AG10803 (cell line): Measurements from ENCODE around the gene AOPEP.

Source experiments
- DNase-seq: peaks from one replicate; pipeline ENCODE4 v3.0.0; 2010; ENCODE audit warnings: low read depth
- H3K4me3 ChIP-seq: 2 replicates; pipeline ENCODE4 v1.5.1; 2011; ENCODE audit warnings: mild to moderate bottlenecking, low read length, control low read depth
- CTCF ChIP-seq: conservative IDR thresholded peaks from 2 replicates; pipeline ENCODE4 v1.5.1; 2011; ENCODE audit warnings: mild to moderate bottlenecking, low read length, control low read depth, inconsistent platforms

AOPEP gene

DNA sequence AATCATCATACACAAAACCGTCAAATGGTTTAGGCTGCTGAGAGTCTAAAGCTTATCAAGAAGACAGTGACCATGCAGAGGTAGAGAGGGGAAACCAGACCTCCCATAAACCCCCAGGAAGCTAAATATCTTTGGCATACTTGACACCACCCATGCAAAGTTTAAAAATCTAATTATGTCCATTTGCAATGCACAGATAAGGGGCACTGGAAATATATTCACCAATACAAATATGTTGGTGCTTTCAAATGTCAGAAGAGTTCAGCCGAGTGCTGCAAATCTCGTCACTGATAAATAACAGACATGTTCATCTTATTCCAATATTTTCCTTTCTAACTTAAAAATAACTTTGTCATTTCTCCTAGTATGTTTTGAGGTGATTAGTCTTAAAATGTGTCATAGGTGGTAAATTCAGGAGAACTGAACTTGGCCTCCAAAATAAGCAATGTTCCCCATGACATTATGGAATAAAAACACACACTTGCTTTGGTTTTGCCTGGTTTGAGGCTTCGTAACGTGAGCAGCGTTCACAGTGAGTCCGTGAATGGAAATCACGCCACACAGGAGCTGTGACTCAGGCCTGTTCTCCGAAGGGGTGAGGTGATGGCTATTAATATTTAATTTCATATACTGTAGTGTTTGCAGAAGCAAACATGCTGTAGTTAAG lies 182.2 kb downstream of the AOPEP start:
- H3K4me3 ChIP-seq = no peak overlapping the region
- DNase-seq = no peak
- no peak for TF ChIP-seq CTCF

- TF ChIP-seq CTCF = no peak
- H3K4me3 ChIP-seq = no peak overlapping the region
- DNase-seq = no peak
Observed at GRCh38 chr9:94909250-94909894, 182.9 kb downstream of the AOPEP start.

GRCh38 chr9:94909965-94910730 lies 183.6 kb downstream of the AOPEP start:
- DNase-seq = no peak
- no peak overlapping the region for H3K4me3 ChIP-seq
- TF ChIP-seq CTCF = no peak

GRCh38 chr9:94911211-94911610 lies 184.7 kb downstream of the AOPEP start:
- TF ChIP-seq CTCF = no peak
- H3K4me3 ChIP-seq = no peak overlapping the region
- DNase-seq = no peak

DNA sequence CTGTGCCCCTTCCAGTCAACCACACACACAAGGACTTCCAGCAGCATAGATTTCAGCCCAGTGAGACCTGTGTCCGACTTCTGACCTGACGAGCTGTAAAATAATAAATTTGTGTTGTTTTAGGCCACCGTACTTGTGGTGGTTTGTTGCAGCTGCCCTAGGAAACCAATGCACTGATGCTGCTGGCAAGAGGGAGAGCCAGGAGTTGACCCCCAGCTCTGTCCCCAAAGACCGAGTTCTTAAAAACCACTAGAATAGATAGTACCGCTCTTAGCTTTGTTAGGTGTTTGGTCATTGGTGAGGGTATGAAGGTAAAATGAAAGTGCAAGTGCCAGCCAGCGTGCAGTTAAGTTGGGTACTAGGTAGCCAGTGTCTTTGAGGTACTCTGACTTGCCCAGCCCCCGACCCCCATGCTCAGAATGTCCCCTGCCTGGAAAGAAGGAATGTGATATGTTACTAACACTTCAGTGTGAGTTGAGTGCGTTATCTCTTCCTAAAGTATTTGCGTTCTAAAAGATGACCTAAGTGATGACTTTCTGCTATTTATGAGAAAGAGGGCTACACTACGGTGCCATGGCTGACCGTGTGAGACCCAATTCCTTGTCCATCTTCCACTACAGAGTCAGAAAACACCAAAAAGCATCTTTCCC lies 185.6 kb downstream of the AOPEP start:
- TF ChIP-seq CTCF = no peak
- no peak for DNase-seq
- H3K4me3 ChIP-seq = no peak overlapping the region

DNA sequence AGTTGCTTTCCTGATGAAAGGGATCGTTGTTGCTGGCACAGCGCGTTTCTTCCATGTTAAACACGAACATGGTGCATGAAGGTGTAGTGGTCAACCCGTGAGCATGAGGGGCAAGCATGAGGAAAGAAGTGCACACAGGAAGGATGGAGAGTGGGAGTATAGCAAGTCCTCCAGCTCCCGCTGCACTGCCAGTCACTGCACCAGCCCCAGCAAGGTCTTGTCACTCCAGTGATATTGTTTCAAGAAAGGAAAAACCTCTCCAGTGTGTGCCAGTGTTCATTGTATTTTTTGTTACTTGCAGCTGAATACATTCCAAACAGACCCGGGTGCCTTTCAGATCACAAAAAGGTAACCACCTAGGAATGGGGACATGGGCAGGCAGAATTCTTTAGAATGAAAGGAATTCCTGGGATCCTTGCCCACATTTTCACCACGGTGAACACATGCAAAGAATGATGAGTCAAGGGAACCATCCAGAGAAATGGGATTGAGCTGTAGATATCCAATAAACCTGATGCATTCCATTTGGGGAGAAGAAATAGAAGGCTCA lies 186.3 kb downstream of the AOPEP start:
- TF ChIP-seq CTCF = no peak
- DNase-seq = peak; percentile 95
- H3K4me3 ChIP-seq = no peak overlapping the region
